ENCODE measurements around the gene PPP4R1.

The PPP4R1 gene

GRCh38 chr18:9513971-9514512, 100.3 kb downstream of the PPP4R1 start:
- peaks cover 0 to 25% (median 12%) of the 10 kb centered on the region in 4 donors for H3K4me1 ChIP-seq
- peaks cover 0 to 23% (median 18%) of the 10 kb centered on the region in 3 donors for H3K36me3 ChIP-seq
- no peak overlapping the region for H3K4me3 ChIP-seq
- no peak for DNase-seq
- H3K9me3 ChIP-seq = no peaks in the 10 kb centered on the region
- H3K27me3 ChIP-seq = no peaks in the 10 kb centered on the region
- intact Hi-C loops (cut with DNase I; ENCODE audit: low total_unique reads) = loop anchor here (10.0 kb wide), 2 partner anchors 149 to 439 kb away; no protein-coding TSS in a partner anchor
- TF ChIP-seq CTCF (IDR thresholded peaks at IDR 0.05) = no peak
- H3K27ac ChIP-seq = no peak overlapping the region

GRCh38 chr18:9508446-9509025, 105.8 kb downstream of the PPP4R1 start:
- Histone ChIP-seq H3K36me3 (peaks cover 0 to 7% (median 6%) of the 10 kb centered on the region in 3 donors), H3K27me3 (no peaks in the 10 kb centered on the region), H3K9me3 (no peaks in the 10 kb centered on the region), H3K27ac (no peak overlapping the region), H3K4me1 (peaks cover 0 to 19% (median 2%) of the 10 kb centered on the region in 4 donors), H3K4me3 (no peak overlapping the region)
- TF ChIP-seq CTCF (IDR thresholded peaks at IDR 0.05) = no peak
- no peak for DNase-seq
- intact Hi-C loops (cut with DNase I; ENCODE audit: low total_unique reads) = no loop called here

DNA sequence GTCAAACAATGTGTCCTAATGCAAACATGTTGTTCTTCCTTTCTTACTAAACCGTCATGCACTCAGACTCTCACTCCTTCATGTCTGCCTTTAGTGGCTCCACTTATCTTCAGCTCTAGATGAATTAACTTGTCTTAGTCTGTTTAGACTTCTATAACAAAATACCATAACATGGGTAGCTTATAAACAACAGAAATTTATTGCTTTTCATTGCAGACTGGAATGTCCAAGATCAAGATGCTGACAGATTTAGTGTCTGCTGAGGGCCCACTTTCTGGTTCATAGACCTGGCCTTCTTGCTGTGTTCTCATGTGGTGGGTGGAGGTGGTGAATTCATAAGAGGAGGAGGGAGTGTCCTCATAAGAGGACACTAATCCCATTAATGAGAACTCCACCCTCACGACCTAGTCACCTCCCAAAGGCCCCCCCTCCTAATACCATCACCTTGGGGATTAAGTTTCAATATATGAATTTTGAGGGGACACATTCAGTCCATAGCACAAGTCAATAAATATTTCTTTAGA, 106.7 kb downstream of the PPP4R1 start:
- no peaks in the 10 kb centered on the region for H3K27me3 ChIP-seq
- DNase-seq = no peak
- no peaks in the 10 kb centered on the region for H3K9me3 ChIP-seq
- no peak overlapping the region for H3K4me3 ChIP-seq
- intact Hi-C loops (cut with DNase I; ENCODE audit: low total_unique reads) = no loop called here
- no peak for TF ChIP-seq CTCF (IDR thresholded peaks at IDR 0.05)
- H3K36me3 ChIP-seq = peaks cover 0 to 4% (median 0%) of the 10 kb centered on the region in 3 donors
- peaks cover 0 to 19% (median 2%) of the 10 kb centered on the region in 4 donors for H3K4me1 ChIP-seq
- H3K27ac ChIP-seq = no peak overlapping the region

DNA sequence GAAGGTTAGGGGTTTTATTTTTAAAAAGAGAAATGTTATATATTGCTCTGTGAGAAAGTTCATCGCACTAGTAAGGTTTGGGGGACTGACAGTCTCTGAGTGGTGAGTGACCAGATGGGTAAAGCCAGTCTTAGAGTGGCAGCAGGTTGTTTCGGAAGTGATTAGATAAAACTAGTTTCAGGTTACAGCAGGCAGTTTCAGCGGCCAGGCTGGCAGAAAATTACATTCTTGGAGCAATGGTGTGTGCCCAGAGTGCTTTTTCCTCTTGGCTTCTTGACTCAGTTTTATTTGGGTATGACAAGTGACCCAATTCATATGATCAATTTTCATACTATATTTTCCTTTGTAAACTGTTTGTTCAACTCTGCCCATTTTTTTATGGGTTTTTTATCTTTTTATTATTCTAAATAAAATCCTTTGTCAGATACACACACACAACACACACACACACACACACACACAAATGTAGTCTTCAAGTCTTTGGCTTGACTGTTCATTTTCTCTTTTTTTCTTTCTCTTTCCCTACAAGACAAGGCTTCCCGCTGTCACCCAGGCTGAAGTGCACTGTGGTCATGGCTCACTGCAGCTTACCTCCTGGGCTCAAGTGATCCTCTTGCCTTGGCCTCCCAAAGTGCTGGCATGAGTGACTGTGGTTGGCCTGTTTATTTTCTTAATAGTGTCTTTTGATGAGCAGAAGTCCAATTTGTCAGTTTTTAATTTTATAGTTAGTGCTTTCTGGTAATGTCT, 108.1 kb downstream of the PPP4R1 start:
- intact Hi-C loops (cut with DNase I; ENCODE audit: low total_unique reads) = no loop called here
- H3K36me3 ChIP-seq = peaks cover 0 to 9% (median 0%) of the 10 kb centered on the region in 3 donors
- no peak for DNase-seq
- no peak overlapping the region for H3K27ac ChIP-seq
- no peaks in the 10 kb centered on the region for H3K9me3 ChIP-seq
- H3K27me3 ChIP-seq = no peaks in the 10 kb centered on the region
- no peak for TF ChIP-seq CTCF (IDR thresholded peaks at IDR 0.05)
- H3K4me1 ChIP-seq = peaks cover 0 to 19% (median 2%) of the 10 kb centered on the region in 4 donors
- H3K4me3 ChIP-seq = no peak overlapping the region

All from tibial artery (tissue), 4 donors.